Fibroblast of mammary gland (primary cell): ENCODE data around the gene HEG1.
A peak's percentile ranks its signal among the peaks of the same experiment; 100 is the strongest.

Experiments used
- DNase-seq: peaks from one replicate; pipeline ENCODE4 v3.0.0-alpha.2; 2010; ENCODE audit warnings: low read depth
- H3K4me3 ChIP-seq: 2 replicates; pipeline ENCODE4 v1.5.1; 2011; ENCODE audit warnings: low read depth, mild to moderate bottlenecking, low read length, moderate library complexity; ENCODE audit not compliant: control insufficient read depth
- TF ChIP-seq, protein P1 (sequence below): conservative IDR thresholded peaks from 2 replicates; pipeline ENCODE4 v1.5.1; 2011; ENCODE audit warnings: low read depth, low read length, inconsistent platforms; ENCODE audit not compliant: control insufficient read depth, insufficient read depth

The HEG1 gene

DNA sequence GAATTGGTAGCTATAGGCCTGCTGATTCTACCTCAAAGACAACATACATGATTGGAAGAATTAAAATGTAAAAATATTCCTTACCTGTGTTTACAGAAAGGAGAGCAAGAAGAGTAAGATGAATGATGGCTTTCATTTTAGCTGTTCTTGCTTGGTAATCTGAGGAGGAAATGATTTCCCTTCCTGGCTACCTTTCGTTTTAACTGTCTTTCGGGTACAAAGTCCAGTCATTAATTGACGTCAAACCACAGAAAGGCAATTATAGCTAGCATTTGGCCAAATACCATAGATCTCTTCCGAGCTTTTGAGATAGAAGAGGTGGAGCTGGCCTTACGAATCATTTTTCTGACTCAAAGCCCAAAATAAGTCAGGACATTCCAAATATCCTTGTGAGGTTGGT lies 121.2 kb downstream of the HEG1 start, which contains the start of gene MUC13:
Gene MUC13 (minus strand): TSS at position 175 of the 400 bp plus-strand sequence. CDS start 39 bp downstream, at position 136.
- DNase-seq: peak; percentile 10
- no peak within 1 kb of the TSS for H3K4me3 ChIP-seq
- TF ChIP-seq, protein P1, sequence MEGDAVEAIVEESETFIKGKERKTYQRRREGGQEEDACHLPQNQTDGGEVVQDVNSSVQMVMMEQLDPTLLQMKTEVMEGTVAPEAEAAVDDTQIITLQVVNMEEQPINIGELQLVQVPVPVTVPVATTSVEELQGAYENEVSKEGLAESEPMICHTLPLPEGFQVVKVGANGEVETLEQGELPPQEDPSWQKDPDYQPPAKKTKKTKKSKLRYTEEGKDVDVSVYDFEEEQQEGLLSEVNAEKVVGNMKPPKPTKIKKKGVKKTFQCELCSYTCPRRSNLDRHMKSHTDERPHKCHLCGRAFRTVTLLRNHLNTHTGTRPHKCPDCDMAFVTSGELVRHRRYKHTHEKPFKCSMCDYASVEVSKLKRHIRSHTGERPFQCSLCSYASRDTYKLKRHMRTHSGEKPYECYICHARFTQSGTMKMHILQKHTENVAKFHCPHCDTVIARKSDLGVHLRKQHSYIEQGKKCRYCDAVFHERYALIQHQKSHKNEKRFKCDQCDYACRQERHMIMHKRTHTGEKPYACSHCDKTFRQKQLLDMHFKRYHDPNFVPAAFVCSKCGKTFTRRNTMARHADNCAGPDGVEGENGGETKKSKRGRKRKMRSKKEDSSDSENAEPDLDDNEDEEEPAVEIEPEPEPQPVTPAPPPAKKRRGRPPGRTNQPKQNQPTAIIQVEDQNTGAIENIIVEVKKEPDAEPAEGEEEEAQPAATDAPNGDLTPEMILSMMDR: no peak

DNA sequence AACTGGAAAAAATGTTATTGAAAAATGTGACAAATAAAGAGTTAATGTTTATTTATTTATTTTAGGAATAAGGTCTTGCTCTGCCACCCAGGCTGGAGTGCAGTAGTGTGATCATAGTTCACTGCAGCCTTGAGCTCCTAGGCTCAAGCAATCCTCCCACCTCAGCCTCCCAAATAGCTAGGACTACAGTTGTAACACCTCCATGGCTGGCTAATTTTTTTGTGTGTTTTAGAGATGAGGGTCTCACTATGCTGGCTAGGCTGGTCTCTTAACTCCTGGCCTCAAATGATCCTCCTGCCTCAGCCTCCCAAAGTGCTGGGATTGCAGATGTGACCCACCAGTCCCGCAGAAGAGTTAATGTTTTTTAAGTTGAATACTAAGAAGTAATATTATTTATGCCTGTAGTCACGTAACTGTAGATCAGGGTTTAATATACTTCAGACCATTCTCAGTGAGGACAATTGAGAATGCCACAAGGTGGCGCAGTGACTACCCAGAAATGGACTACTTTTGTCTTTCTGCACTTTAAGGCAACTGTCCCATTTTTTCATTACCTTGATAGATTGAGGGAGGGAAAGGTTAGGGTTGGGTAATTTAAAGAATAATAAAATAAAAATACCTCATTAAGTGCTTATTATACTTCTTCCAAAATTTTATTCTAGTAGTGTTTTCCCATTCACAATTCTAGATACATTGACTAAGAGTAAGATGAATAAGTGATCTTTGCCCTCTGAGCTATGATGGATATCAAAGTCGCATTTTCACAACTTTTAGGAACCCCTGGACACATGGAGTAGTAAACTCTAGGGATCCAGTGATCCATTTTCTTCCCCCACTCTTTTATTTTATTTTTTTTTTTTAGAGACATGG lies 127.2 kb downstream of the HEG1 start:
- TF ChIP-seq, protein P1: peak; percentile 88

DNA sequence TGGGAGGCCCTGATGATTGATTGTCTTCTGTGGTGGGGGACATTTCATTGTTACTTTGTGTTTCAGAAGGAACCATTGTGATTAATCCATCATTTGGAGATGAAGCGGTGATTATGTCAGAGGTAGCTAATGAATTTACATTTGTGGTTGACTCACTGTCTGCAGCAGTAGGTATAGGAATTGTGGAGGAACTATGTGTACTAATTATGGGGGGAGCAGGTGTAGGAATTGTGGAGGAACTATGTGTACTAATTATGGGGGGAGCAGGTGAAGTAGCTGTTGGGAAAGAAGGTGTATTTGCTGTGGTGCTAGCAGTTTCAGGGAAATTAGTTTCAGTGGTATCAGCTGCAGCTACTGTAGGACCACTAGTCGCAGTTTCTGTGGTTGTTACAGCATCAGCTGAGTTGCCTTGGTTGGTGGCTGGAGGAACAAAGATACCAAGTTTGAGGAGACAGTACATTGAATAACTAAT lies 128.2 kb downstream of the HEG1 start:
- TF ChIP-seq, protein P1: no peak
- no peak for DNase-seq
- H3K4me3 ChIP-seq: no peak overlapping the region

More for the DNA sequence above, 127.2 kb downstream of the HEG1 start:
- DNase-seq: peak; percentile 76
- no peak overlapping the region for H3K4me3 ChIP-seq

DNA sequence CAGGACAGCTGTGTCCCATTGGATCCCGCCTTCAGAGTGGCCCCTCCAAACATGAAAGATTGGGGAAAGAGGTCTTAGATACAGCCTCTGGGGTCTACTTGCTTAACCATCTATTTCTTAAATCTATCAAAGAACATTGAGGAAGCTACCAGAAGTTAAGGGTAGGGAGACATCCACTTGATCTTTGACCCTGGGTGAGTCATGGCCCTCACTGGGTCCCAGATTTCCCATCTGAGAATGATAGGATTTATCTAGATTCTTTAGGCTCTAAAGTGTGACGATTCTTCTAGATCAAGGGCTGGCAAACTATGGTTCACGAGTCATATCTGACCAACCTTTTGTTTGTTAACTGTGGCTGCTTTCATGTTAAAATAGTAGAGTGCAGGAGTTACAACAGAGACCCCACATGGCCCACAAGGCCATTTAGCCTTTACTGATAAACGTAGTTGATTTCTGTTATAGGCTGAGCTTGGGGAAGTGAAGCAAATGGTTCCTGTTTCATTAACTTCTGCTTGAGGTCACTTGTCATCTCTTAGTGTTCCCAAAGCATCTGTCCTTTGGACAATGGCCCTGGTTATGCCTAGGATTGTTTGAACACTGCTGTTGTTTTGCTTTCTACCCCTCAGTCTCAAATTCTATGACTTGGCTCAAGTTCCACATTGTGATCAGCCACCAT lies 129.2 kb downstream of the HEG1 start:
- DNase-seq: peak; percentile 10
- H3K4me3 ChIP-seq: no peak overlapping the region
- TF ChIP-seq, protein P1: no peak

DNA sequence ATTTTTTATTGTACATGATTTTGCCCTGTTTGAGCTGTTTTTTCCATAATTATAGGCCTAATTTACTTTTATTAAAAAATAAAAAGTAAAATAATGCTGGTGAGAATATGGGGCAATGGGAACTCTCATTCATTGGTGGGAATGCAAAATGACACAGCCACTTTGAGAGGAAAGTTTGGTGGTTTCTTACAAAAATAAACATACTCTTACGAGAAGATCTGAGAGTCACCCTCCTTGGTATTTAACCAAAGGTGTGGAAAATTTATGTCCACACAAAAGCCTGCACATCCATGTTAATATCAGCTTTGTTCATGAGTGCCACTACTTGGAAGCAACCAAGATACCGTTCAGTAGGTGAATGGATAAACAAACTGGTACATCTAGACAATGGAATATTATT lies 131.1 kb downstream of the HEG1 start:
- H3K4me3 ChIP-seq: no peak overlapping the region
- no peak for DNase-seq
- TF ChIP-seq, protein P1: no peak

DNA sequence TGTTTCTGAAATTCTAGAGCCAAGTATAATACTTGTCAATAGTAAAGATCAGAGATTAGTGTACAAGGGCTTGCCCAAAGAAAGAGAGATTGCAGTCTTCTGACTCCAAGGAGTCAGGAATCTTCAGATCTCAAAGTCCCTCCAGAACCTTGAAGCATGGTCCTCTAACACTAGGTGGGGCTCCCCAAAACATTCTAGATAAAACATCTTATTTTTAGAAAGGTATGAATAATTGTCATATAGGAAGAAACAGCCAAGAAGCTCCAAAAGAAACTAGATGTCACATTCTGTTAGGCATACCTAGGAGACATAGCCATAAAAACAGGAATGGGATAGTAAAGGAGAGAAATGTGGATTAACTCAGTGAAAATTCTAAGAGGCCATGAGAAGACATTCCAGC lies 132.0 kb downstream of the HEG1 start:
- no peak for DNase-seq
- TF ChIP-seq, protein P1: no peak
- H3K4me3 ChIP-seq: no peak overlapping the region
